ENCODE data around the gene EIF2S2.
"Not testable (repeated sequence)": the region's sequence is repeated elsewhere in the genome, so short reads cannot be mapped to it uniquely, and the experiment has no call there.

DNA sequence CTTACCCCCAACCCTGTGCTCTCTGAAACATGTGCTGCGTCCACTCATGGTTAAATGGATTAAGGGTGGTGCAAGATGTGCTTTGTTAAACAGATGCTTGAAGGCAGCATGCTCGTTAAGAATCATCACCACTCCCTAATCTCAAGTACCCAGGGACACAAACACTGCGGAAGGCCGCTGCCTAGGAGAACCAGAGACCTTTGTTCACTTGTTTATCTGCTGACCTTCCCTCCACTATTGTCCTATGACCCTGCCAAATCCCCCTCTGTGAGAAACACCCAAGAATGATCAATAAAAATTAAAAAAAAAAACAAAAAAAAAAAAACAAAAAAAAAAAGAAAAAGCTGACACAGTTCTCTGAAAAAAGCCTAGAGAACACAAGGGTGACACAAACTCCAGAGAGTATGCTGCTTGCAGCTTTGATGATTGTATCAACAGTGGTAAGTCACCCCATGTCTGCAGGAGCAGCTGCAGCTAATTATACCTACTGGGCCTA, 21.4 kb upstream of the EIF2S2 start:
- TF ChIP-seq, protein P1, sequence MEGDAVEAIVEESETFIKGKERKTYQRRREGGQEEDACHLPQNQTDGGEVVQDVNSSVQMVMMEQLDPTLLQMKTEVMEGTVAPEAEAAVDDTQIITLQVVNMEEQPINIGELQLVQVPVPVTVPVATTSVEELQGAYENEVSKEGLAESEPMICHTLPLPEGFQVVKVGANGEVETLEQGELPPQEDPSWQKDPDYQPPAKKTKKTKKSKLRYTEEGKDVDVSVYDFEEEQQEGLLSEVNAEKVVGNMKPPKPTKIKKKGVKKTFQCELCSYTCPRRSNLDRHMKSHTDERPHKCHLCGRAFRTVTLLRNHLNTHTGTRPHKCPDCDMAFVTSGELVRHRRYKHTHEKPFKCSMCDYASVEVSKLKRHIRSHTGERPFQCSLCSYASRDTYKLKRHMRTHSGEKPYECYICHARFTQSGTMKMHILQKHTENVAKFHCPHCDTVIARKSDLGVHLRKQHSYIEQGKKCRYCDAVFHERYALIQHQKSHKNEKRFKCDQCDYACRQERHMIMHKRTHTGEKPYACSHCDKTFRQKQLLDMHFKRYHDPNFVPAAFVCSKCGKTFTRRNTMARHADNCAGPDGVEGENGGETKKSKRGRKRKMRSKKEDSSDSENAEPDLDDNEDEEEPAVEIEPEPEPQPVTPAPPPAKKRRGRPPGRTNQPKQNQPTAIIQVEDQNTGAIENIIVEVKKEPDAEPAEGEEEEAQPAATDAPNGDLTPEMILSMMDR (IDR thresholded peaks at IDR 0.05) = not testable (repeated sequence)
- not testable (repeated sequence) for TF ChIP-seq POLR2A, EP300, POLR2AphosphoS5 (IDR thresholded peaks at IDR 0.05)
